Activated T-cell treated with anti-CD3 and anti-CD28 coated beads for 4 hours (primary cell): ENCODE results near the gene GNB3.
"Not testable (repeated sequence)": the region's sequence is repeated elsewhere in the genome, so short reads cannot be mapped to it uniquely, and the experiment has no call there.

Experiments used
- DNase-seq: peaks from one replicate; pipeline ENCODE4 v3.0.0-alpha.2; 2020

GNB3 gene

GRCh38 chr12:6863586-6864321 is 23.0 kb downstream of the GNB3 start:
- no peak for DNase-seq

GRCh38 chr12:6865307-6865706 is 24.6 kb downstream of the GNB3 start:
- not testable (repeated sequence) for DNase-seq

GRCh38 chr12:6866163-6866919 is 25.6 kb downstream of the GNB3 start:
- no peak for DNase-seq

GRCh38 chr12:6866920-6867412 is 26.2 kb downstream of the GNB3 start:
- no peak for DNase-seq

GRCh38 chr12:6867413-6868210 is 26.9 kb downstream of the GNB3 start, which contains the start of gene TPI1:
Gene TPI1, plus strand, starts transcription at chr12:6867531. Its CDS starts 36 bp downstream, at chr12:6867567.
- peak; percentile 64 for DNase-seq

GRCh38 chr12:6868211-6869048 is 27.7 kb downstream of the GNB3 start:
- no peak for DNase-seq

- DNase-seq: peak; percentile 82
Measured at GRCh38 chr12:6869049-6870021, 28.6 kb downstream of the GNB3 start.

GRCh38 chr12:6870304-6870703 is 29.6 kb downstream of the GNB3 start:
- DNase-seq: not testable (repeated sequence)

GRCh38 chr12:6871052-6871957 is 30.6 kb downstream of the GNB3 start:
- DNase-seq: no peak

GRCh38 chr12:6872073-6873048 is 31.6 kb downstream of the GNB3 start:
- peak; percentile 78 for DNase-seq

- peak; percentile 99 for DNase-seq
Measured at GRCh38 chr12:6873094-6874014, 32.6 kb downstream of the GNB3 start, which contains the start of gene SPSB2. Gene SPSB2, minus strand, starts transcription at chr12:6873303. Its CDS starts 402 bp downstream, at chr12:6872901.

GRCh38 chr12:6874015-6874368 is 33.3 kb downstream of the GNB3 start:
- not testable (repeated sequence) for DNase-seq

- DNase-seq: not testable (repeated sequence)
Measured at GRCh38 chr12:6879824-6880223, 39.1 kb downstream of the GNB3 start.

- no peak for DNase-seq
Measured at GRCh38 chr12:6883252-6883651, 42.5 kb downstream of the GNB3 start.

- DNase-seq: no peak
Measured at GRCh38 chr12:6883683-6884082, 43.0 kb downstream of the GNB3 start.

- no peak for DNase-seq
Measured at GRCh38 chr12:6884539-6884938, 43.8 kb downstream of the GNB3 start.
